ENCODE data around the gene LINGO3. TPM values are rescaled to one million over a fixed set of nuclear protein-coding genes. Genes with fewer than 3 reads are reported as not detected.

Gene LINGO3
- total RNA-seq, 6 experiments from 2014 or later, result not detected

GRCh38 chr19:2325281-2326046 lies 17.5 kb upstream of the LINGO3 start:
- Histone ChIP-seq H3K27me3 (no peaks in the 10 kb centered on the region), H3K36me3 (no peaks in the 10 kb centered on the region), H3K4me3 (no peak overlapping the region), H3K4me1 (peaks cover 0 to 23% (median 9%) of the 10 kb centered on the region in 4 donors), H3K9me3 (no peaks in the 10 kb centered on the region), H3K27ac (no peak overlapping the region)
- ATAC-seq, result no peak
- no peak for DNase-seq
- intact Hi-C loops (cut with DNase I), result no loop called here
- no peak for TF ChIP-seq CTCF (IDR thresholded peaks at IDR 0.05)
- no peak for TF ChIP-seq POLR2A (IDR thresholded peaks at IDR 0.05)
- 61% methylated on average over 10 of the region's 29 CpGs for WGBS (ENCODE audit: insufficient coverage, low coverage, low lambda C conversion rate, missing lambda C conversion rate)

GRCh38 chr19:2324220-2324948 lies 16.4 kb upstream of the LINGO3 start:
- no peaks in the 10 kb centered on the region for H3K36me3 ChIP-seq
- no peak for ATAC-seq
- no peak overlapping the region for H3K27ac ChIP-seq

GRCh38 chr19:2323707-2324106 lies 15.8 kb upstream of the LINGO3 start:
- ATAC-seq (no peak), DNase-seq (no peak)
- Histone ChIP-seq H3K36me3 (no peaks in the 10 kb centered on the region), H3K27me3 (no peaks in the 10 kb centered on the region), H3K4me3 (no peak overlapping the region), H3K9me3 (no peaks in the 10 kb centered on the region), H3K27ac (no peak overlapping the region), H3K4me1 (peaks cover 0 to 10% (median 5%) of the 10 kb centered on the region in 4 donors)
- TF ChIP-seq CTCF (IDR thresholded peaks at IDR 0.05) (no peak), POLR2A (IDR thresholded peaks at IDR 0.05) (no peak)
- intact Hi-C loops (cut with DNase I), result no loop called here
- WGBS (ENCODE audit: insufficient coverage, low coverage, low lambda C conversion rate, missing lambda C conversion rate), result 89% methylated on average over 12 of the region's 19 CpGs

More at GRCh38 chr19:2324220-2324948, 16.4 kb upstream of the LINGO3 start:
- no peak for TF ChIP-seq POLR2A (IDR thresholded peaks at IDR 0.05)
- Histone ChIP-seq H3K4me1 (peaks cover 0 to 13% (median 6%) of the 10 kb centered on the region in 4 donors), H3K27me3 (no peaks in the 10 kb centered on the region), H3K9me3 (no peaks in the 10 kb centered on the region), H3K4me3 (no peak overlapping the region)
- 100% methylated on average over 1 of the region's 34 CpGs for WGBS (ENCODE audit: insufficient coverage, low coverage, low lambda C conversion rate, missing lambda C conversion rate)
- intact Hi-C loops (cut with DNase I), result no loop called here
- no peak for DNase-seq

- no peak for ATAC-seq
- H3K27ac ChIP-seq, result no peak overlapping the region
- H3K9me3 ChIP-seq, result no peaks in the 10 kb centered on the region
- peaks cover 0 to under 1% (median 0%) of the 10 kb centered on the region in 4 donors for H3K4me1 ChIP-seq
- no peak for TF ChIP-seq POLR2A (IDR thresholded peaks at IDR 0.05)
- TF ChIP-seq CTCF (IDR thresholded peaks at IDR 0.05), result no peak
- H3K27me3 ChIP-seq, result no peaks in the 10 kb centered on the region
- 89% methylated on average over 7 of the region's 39 CpGs for WGBS (ENCODE audit: insufficient coverage, low coverage, low lambda C conversion rate, missing lambda C conversion rate)
- no peak overlapping the region for H3K4me3 ChIP-seq
- intact Hi-C loops (cut with DNase I), result no loop called here
- DNase-seq, result peak in 1 of 3 donors; percentile 12
- H3K36me3 ChIP-seq, result no peaks in the 10 kb centered on the region
Measured at GRCh38 chr19:2321565-2322283, 13.8 kb upstream of the LINGO3 start.
